ENCODE measurements around the gene TCF7L2. TPM values are rescaled to one million over a fixed set of nuclear protein-coding genes. Genes with fewer than 3 reads are reported as not detected.
A peak's percentile ranks its signal among the peaks of the same experiment; 100 is the strongest.

The TCF7L2 gene
- total RNA-seq, 1 donor: 8.8 TPM

- peak overlapping the region; percentile 81 for H3K4me3 ChIP-seq (ENCODE audit: low read depth, low read length)
- no peak for TF ChIP-seq CTCF (IDR thresholded peaks at IDR 0.05; ENCODE audit: insufficient read depth, low read length)
- peak; percentile 84 for DNase-seq (ENCODE audit: low read depth)
Observed at GRCh38 chr10:112951359-112952281, 1.6 kb downstream of the TCF7L2 start.

GRCh38 chr10:112952282-112953173, 2.5 kb downstream of the TCF7L2 start:
- peak overlapping the region; percentile 81 for H3K4me3 ChIP-seq (ENCODE audit: low read depth, low read length)
- no peak for TF ChIP-seq CTCF (IDR thresholded peaks at IDR 0.05; ENCODE audit: insufficient read depth, low read length)
- peak; percentile 38 for DNase-seq (ENCODE audit: low read depth)

GRCh38 chr10:112953174-112954159, 3.4 kb downstream of the TCF7L2 start:
- TF ChIP-seq CTCF (IDR thresholded peaks at IDR 0.05; ENCODE audit: insufficient read depth, low read length): no peak
- DNase-seq (ENCODE audit: low read depth): peak; percentile 79
- peak overlapping the region; percentile 81 for H3K4me3 ChIP-seq (ENCODE audit: low read depth, low read length)

- peak overlapping the region; percentile 81 for H3K4me3 ChIP-seq (ENCODE audit: low read depth, low read length)
- TF ChIP-seq CTCF (IDR thresholded peaks at IDR 0.05; ENCODE audit: insufficient read depth, low read length): no peak
- DNase-seq (ENCODE audit: low read depth): no peak
Observed at GRCh38 chr10:112954974-112955581, 5.0 kb downstream of the TCF7L2 start.

GRCh38 chr10:112955582-112956421, 5.8 kb downstream of the TCF7L2 start:
- no peak for TF ChIP-seq CTCF (IDR thresholded peaks at IDR 0.05; ENCODE audit: insufficient read depth, low read length)
- peak; percentile 87 for DNase-seq (ENCODE audit: low read depth)
- H3K4me3 ChIP-seq (ENCODE audit: low read depth, low read length): peak overlapping the region; percentile 81

Measured in fibroblast of the aortic adventitia (primary cell).